Left colon (tissue), 2 donors: ENCODE measurements around the gene NPAS3. TPM values are rescaled to one million over a fixed set of nuclear protein-coding genes. Genes with fewer than 3 reads are reported as not detected.

ENCODE experiments used
- ATAC-seq: fragments of 200-7000 bp; cut with Tn5 transposase; one replicate; pipeline ENCODE4 v1.9.1; 2020; ENCODE audit warnings: mild to moderate bottlenecking, moderate library complexity
- DNase-seq, 2 donors: peaks; one replicate each; pipeline ENCODE4 v3.0.0-alpha.2; 2020
- intact Hi-C, 2 donors: fragments of 100-400 bp; cut with DNase I in 1 of 2; cut with micrococcal nuclease in 1 of 2; formaldehyde crosslinking; loops; one replicate each; pipeline versions ENCODE4 v1.11.2 to v1.14.0; 2022; cut with DNase I, micrococcal nuclease
- total RNA-seq, 2 donors: library from RNA; stranded (reverse); fragmentation: NEBNext Ultra II Directional; extraction: Animal tissue kit (Norgen Biotek cat#: 25700); gene quantifications; one replicate each; pipeline ENCODE4 v1.2.1, GENCODE V29; 2021
- donor health status: DM: no; HTN: no; CAD: no.
- donor health status: DM: yes; HTN: yes; CAD: no.

Gene NPAS3
- total RNA-seq, 2 donors from 2014 or later = 0.37 to 1.6 TPM

DNA sequence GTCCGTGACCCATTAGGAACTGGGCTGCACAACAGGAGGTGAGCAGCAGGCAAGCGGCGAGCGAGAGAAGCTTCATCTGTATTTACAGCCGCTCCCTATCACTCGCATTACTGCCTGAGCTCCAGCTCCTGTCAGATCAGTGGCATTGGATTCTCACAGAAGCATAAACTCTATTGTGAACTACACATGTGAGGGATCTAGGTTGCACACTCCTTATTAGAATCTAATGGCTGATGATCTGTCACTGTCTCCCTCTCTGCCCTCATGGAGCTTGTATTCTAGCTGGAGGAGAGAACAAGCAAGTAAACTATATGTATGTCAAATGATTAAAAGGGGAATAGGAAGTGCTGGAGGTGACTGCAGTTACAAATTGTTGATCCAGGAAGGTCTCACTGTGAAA is 533.1 kb downstream of the NPAS3 start:
- intact Hi-C loops = no loop called here
- ATAC-seq (no peak), DNase-seq (no peak)

DNA sequence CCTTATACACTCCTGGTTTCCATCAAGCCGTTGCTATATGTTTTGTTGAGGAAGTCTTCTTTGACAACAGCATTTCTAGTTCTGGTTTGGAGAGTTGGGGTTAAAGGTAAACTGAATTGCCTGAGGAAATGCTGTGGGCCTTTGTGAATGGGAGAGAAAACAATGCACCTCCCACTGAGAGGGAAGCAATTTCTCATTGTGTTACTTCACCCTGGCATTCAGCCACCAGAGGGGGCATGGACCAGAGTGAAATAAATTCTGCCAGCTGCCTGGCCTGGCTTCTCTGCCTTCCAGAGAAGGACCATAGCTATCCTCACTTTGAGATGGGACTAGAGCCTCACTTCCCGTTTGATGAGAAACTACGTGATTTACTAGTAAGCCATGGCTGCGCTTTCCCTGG is 536.9 kb downstream of the NPAS3 start:
- DNase-seq (peak; percentile 50 to 85), ATAC-seq (peak; percentile 99)
- intact Hi-C loops = no loop called here

DNA sequence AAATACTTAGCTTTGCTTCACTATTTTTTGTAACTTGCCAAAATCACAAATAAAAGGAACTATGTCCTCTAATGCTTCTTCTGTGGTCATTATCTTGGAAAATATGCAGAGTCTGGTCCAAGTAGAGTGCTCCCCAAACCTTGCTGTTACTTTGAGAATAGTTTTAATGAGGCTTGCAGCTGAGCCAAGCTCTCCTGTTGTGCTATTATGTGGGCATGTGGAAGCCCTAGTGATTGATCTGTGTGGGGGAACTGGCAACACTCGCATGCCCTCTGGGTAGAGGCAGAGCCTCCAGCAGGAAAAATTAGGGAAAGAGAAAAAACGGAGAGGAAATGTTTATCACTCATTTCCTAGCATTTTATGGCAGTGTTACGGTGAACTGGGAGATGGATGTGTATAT is 539.1 kb downstream of the NPAS3 start:
- intact Hi-C loops = no loop called here
- ATAC-seq (no peak), DNase-seq (no peak)

DNA sequence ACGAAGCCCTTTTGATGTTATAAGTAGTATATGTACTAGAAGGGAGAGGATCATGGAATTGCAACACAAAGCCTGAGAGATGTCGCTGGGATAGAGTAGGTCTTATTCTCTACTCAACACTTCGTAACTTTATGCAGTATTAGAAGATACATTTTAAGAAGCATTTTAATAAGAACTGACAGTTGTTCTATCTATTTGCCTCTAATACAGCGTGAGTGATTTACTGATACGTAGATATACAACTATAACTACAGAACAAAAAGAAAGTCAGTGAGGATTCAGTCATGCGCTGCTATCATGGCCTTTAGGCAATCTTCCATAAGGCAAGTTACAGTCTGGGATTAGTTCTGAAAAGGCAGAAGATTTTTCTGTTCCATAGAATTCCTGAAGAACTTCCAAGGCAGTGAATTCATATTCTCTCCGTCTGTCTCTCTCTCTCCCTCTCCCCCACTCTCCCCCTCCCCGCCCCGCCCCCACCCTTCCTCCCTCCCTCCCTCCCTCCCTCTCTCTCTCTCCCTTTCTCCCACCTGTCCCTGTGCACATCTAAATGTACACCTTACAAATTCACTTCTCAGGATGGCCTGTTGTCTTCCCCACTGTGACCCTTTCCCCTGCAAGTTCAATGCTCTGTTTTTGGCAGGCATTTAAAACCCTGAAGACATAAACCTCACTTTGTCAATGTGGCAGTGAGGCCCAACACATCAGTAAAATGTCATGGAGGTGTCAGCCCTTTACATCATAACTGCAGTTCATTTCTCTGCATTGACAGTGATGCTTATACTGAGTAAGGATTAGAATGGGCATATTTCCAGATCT is 541.6 kb downstream of the NPAS3 start:
- intact Hi-C loops = no loop called here
- ATAC-seq = no peak

DNA sequence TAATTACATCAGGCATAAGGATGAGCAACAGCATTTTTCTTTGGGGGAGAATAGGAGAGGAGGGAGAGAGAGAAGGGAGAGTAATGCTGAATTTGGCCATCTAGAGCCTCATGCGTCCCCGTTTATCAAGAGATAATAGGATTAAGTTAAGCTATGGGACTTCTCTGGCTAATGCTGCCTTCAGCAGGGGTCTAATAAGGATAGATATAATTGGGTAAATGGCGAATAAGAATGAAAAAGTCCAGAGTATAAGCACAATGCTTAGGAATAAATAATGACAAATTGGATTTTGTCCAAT is 542.2 kb downstream of the NPAS3 start:
- no peak for ATAC-seq
- no peak for DNase-seq
- intact Hi-C loops = no loop called here

More for the DNA sequence above, 541.6 kb downstream of the NPAS3 start:
- no peak for DNase-seq

DNA sequence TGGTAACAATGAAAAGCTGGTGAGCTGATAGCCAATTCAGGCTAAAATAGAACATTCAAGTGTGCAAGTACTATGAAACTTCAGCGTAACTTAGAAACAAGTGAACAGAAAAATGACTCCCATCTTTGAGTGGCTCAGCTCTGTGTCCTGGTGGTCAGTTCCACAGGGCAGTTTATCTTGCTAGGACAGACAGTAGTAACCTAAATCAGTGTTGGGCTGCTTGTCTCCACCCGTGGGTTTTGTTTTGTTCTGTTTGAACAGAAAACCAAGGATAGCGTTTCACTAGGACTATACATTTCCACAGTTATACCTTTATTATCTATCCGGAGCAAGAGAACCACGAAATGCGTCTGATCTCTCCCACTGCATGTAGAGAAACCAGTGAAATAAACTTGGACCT is 544.4 kb downstream of the NPAS3 start:
- ATAC-seq (no peak), DNase-seq (no peak)
- intact Hi-C loops = no loop called here

DNA sequence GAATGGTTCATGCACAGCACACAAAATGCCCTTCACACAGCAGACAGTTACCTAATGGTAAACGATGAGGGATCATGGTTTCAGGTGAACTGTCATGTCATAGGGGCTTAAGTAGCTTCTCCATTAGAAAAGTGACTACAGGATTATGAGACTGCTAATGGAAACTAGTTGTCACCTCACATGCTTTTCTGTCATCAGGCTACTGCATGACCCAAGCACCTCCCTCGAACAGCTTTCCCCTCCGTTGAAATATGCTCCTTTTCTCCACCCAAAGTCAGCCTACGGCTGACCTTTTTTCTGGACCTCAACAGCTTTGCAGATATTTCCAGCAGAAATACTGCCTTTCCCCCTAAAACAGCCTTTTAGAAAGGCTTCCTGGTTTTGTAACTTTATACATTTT is 544.9 kb downstream of the NPAS3 start:
- DNase-seq (no peak), ATAC-seq (no peak)
- intact Hi-C loops = no loop called here

DNA sequence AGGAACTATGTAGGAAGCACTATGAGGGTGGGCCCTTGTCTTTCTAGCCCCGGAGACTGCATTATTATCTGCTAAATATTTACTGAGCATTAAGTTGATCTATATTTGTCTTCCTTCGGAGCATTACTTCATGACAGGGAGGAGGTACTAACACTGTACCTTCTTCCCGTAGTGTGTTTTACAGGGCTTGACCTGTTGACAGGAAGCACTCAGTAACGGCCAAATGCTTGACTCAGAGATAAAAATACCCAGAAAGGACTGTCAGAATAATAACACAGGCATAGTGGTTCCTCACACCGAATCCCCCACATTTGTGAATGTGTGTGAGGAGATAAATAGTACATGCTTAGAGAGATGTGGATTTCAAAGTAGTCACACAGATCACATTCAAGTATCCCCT is 545.6 kb downstream of the NPAS3 start:
- DNase-seq = no peak
- intact Hi-C loops = no loop called here
- peak; percentile 73 for ATAC-seq

DNA sequence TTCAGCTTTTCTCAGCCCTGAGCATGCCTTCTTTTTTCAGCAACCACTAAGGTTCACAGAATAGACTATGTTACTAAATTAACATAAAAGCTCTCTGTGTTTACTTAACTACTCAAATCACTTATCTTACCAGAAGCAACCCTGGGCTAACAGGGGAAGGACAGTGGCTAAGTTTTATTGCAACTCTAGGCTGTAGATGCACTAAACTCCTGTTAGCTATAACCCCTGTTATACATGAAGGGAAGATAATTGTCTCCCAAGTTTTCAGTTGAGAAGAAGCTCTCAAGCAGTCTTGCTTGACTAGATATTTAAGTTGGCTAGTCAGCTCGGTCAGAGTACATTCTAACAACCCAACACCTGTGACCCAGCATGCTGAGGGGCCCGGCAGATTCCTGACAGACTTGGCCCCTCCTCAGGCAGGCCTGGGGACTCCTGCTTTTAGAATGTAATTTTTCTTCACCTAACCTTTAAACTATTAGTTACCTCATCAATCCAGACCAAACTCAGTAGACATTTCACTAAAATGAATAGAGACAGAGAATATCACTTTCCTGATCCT is 547.7 kb downstream of the NPAS3 start:
- no peak for DNase-seq
- intact Hi-C loops = no loop called here

DNA sequence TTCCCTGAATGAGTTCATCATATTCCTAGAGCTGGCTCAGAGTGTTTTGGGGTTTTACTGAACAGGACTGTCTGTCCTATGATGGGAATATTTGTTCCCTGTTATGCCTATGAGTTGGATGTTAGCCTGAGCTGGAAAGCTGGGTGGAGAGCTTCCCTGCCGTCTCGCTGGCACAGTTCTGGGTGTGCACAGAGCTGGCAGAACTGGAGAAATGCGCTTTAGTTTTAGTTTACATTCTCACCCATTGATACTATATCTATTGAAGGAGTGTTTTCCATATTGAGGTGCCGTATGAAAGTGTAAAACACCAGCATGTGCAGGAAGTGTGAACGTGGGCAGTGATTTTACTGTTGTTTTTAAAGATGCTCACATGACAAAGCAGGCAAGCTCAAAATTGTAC is 549.9 kb downstream of the NPAS3 start:
- DNase-seq (no peak), ATAC-seq (no peak)
- intact Hi-C loops = no loop called here

More for the DNA sequence above, 547.7 kb downstream of the NPAS3 start:
- ATAC-seq = peak; percentile 26

DNA sequence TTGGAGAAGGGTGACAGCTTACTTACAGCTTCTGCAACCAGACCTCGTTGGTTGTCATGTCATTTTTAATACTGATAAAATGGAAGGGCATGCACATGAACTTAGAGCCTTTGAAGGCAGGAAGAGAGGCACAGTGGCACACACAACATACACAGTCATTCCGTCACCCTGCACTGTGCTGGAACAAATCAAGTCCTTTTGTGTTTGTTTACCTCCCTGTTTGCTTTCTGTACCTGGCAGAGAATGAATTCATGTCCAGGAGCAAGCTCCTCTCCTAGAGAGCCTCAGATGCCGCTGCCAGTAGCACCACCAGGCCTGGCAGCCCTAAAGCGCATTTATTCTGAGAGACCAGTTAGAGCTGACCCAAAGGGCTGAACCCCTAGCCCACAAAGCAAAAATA is 551.9 kb downstream of the NPAS3 start:
- no peak for ATAC-seq
- intact Hi-C loops = no loop called here
- no peak for DNase-seq

DNA sequence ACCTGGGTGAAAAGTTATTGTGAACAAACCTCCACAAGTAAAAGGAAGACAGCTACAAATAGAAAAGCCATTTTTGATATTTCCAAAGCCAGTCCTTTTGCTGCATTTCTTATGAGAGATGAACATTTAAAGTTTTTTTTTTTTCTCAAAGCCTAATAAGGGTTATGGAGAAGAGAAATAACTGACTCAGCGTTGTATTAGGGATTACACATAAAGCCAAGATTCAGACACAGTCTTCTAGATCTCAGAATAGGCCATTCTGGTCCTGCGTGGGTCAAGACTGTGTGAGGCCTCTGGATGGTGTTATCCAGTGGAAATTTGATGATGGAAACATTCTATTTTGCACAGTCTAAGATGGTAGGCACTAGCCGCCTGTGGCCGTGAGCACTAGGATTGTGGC is 552.4 kb downstream of the NPAS3 start:
- DNase-seq = no peak
- intact Hi-C loops = no loop called here
- ATAC-seq = no peak

DNA sequence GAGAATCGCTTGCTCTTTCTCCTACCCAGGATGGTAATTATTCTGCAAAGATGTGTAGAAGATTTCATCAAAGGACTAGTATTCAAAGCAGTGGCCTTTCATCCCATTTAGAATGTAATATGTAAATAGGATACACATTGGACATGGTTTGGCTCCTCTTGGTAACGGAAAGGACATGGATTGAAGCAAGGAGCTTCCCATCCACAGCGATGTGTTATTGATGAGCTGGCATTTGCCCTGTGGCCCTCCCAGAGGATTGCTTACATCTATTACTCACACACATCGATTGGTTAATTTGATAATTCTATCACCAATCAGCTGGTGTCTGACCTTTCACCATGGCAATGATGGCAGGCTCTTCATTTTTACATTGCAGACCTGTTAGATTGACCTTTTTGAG is 553.8 kb downstream of the NPAS3 start:
- intact Hi-C loops = no loop called here
- ATAC-seq = no peak
- no peak for DNase-seq

DNA sequence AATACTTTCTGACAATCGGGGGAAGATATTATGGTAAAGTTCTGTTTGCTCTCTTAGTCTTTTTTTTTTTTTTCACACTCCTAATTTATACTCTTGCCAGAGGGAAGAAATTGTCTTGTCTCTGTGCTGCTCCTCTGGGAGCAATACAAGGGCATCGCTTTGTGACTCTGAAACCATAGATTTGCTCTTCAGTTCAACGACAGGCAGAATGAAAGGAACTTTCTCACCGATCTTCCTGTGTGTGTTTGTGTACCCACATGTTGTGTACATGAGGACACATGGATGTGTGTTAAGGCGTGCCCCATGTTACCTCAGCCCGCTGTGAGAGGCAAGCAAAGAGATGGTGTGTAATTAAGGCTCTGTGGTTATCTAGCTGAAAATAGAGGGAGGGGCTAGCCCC is 554.6 kb downstream of the NPAS3 start:
- no peak for DNase-seq
- intact Hi-C loops = no loop called here
- ATAC-seq = no peak

DNA sequence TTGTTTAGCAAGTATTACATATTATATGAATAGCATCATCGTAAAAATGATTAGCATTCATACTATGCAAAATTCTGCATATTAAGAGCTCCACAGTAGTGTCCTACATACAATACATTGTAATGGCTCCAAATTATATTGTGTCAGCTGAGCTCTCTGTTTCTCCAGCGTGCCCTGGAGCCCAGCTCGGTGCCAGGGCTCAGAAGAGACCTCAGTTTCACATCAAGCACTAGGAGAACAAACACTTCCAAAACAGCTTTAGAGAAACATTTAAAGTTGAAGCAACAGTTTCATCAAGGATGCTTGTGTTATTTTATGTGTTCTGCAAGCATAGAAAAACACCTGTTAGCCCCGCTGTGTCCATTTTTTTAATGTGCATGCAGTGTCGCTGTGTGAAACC is 555.3 kb downstream of the NPAS3 start:
- DNase-seq = no peak
- intact Hi-C loops = no loop called here
- no peak for ATAC-seq

DNA sequence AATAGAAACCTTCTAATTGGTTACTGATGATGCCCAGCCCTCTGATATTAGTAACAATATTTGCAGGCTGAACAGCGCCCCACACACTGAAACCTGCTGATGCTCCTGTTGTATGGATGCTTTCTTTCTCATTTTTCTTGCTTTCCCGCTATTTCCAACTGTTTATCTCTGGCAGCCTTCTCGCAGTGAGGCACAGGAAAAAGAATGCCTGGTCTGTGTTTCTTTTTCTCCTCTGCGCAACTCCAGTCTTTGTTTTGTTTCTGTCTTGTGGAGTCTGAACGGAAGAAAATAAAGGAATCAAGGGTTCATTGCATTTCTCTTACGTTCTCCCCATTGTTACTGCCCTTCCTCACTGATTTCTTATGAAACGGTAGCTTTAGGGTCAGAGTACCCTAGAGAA is 561.0 kb downstream of the NPAS3 start:
- ATAC-seq = no peak
- DNase-seq = no peak
- intact Hi-C loops = no loop called here

DNA sequence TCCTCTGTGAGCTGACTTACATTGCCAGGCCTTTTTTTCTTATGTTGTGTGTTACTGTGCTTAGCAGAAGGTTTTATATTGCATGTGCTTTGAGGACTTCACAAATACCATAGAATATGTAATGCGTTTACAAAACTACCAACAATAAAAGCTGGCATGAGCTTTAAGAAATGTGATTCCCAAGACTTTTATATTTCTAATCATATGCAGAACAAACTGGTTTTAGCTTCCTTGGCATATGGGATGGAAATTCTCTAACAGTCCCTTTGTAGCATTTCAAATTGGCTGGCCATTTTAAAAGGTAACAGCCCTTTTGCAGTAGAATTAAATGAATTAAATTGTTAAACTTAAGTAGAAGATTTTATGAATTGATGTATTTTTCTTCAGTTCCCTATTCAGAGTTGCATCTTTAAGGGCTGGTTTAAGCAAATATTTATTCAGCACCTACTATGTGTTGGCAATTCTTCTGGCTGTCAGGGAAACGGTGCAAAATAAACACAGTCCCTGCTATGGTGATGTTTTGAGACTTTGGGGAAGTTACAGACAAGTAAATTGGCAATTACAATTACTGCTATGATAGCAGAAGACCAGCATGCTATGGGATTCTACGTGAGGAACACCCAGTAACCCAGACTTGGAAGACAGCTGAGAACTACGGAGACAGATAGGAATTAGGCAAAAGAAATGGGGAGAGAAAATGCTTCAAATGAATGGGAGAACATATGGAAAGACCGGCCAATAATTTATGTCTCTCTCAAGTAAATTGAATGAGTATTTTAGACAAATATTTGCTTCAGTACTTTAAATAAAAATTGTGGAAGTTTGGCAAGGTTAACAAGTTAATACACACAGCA is 565.8 kb downstream of the NPAS3 start:
- DNase-seq = no peak
- intact Hi-C loops = no loop called here

DNA sequence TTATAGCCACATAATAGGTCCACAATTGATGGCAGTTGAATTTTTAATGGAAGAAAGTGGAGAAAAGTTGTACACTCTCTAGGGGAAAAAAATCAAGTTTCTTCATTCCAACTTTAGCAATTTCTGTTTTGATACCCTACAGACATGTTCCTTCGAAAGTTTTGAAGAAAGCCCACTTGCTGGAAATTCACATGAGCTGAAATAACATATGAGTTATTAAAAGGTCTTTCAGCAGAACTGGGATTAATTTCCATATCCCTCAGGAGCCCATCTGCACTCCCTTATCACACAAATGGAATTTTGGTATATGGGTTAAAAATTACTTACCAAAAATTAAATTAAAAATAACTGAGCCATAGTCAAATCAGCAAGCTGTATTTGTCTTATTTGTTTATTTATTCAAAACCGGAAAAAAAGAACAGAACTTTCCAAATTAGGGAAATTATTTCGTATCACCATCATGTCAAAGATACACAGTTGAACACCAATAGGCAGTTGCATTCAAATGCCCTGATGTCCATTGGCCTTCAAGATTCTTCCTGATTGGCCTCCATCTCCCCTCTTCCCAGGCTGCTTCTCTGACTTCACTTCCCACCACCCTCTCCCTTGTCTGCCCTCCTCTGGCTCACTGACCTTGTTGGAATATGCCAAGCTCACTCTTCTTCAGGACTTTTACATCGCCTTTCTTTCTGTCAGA is 566.7 kb downstream of the NPAS3 start:
- intact Hi-C loops = no loop called here
- DNase-seq (no peak), ATAC-seq (no peak)

More for the DNA sequence above, 565.8 kb downstream of the NPAS3 start:
- no peak for ATAC-seq

DNA sequence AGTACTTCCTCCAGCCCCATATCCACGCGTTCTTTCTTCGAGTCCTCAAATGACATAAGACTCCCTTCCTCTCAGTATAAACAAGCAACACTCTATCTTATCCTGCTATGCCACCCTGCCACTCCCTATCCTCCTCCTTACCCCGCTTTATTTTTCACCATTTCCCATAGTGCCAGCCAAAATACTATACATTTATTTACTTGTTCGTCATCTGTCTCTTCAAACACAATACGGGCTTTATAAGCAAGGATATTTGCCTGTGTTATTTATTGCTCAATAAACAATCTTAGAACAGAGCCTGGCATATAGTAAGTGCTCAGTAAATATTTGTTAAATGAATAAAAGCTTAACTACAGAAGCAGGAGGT is 567.3 kb downstream of the NPAS3 start:
- DNase-seq = no peak
- intact Hi-C loops = no loop called here
- ATAC-seq = peak; percentile 66
